ENCODE results near the gene EYA2. TPM values are rescaled to one million over a fixed set of nuclear protein-coding genes. Genes with fewer than 3 reads are reported as not detected.

The EYA2 gene
- total and polyA plus RNA-seq, 2 donors (not counting 3 experiments of a cell fraction or from before 2014, with no cell fraction given), result not detected

DNA sequence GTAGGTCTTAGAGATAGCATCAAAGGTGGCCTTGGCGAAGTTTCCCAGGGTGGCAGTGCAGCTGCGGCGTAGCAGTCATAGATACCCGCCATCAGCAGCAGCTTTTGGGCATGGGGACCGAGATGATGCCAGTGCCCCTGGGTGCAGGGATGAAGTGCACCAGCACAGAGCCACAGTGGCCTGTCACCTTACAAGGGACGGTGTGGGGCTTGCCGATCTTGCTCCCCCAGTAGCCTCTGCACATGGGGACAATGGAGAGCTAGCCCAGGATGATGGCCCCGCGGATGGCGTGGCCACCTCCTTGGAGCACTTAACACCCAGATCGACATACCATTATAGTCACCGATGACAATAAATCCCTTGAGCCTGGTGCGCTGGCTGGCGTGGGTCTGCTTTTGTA lies 266.3 kb downstream of the EYA2 start:
- no peaks in the 10 kb centered on the region for H3K36me3 ChIP-seq (ENCODE audit: control insufficient read depth in 2 of 2, extremely low read depth in 1 of 2, insufficient read depth in 2 of 2, low read length in 2 of 2)
- no peaks in the 10 kb centered on the region for H3K9me3 ChIP-seq (replicated peaks; ENCODE audit: control insufficient read depth, insufficient read depth, low read length)
- dilution Hi-C loops (cut with MboI; ENCODE audit: extremely low pct_ligation_motif_present, low sequenced_read_pairs) (no loop called here), intact Hi-C loops (cut with micrococcal nuclease) (no loop called here)
- H3K9ac ChIP-seq (replicated peaks; ENCODE audit: extremely low read depth, insufficient read depth, low read length), result no peak overlapping the region
- FAIRE-seq, result no peak
- TF ChIP-seq EZH2 (IDR thresholded peaks at IDR 0.05; ENCODE audit: borderline replicate concordance, low read depth, low read length, severe bottlenecking), result no peak
- no peak for TF ChIP-seq POLR2A (IDR thresholded peaks at IDR 0.05; ENCODE audit: low read depth, low read length)
- no peak for TF ChIP-seq JUN (IDR thresholded peaks at IDR 0.05; ENCODE audit: borderline replicate concordance, insufficient read depth, insufficient read length, low read depth)
- TF ChIP-seq, protein P1, sequence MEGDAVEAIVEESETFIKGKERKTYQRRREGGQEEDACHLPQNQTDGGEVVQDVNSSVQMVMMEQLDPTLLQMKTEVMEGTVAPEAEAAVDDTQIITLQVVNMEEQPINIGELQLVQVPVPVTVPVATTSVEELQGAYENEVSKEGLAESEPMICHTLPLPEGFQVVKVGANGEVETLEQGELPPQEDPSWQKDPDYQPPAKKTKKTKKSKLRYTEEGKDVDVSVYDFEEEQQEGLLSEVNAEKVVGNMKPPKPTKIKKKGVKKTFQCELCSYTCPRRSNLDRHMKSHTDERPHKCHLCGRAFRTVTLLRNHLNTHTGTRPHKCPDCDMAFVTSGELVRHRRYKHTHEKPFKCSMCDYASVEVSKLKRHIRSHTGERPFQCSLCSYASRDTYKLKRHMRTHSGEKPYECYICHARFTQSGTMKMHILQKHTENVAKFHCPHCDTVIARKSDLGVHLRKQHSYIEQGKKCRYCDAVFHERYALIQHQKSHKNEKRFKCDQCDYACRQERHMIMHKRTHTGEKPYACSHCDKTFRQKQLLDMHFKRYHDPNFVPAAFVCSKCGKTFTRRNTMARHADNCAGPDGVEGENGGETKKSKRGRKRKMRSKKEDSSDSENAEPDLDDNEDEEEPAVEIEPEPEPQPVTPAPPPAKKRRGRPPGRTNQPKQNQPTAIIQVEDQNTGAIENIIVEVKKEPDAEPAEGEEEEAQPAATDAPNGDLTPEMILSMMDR (IDR thresholded peaks at IDR 0.05; ENCODE audit: extremely low read depth in 1 of 2, insufficient read depth in 1 of 2, low read depth in 1 of 2, low read length in 2 of 2), result no peak
- no peak for TF ChIP-seq GATA2 (IDR thresholded peaks at IDR 0.05; ENCODE audit: insufficient read depth, insufficient read length, low read depth, low read length)
- no peak for TF ChIP-seq POLR2AphosphoS5 (IDR thresholded peaks at IDR 0.05; ENCODE audit: insufficient read depth, low read depth, low read length)
- no peak for TF ChIP-seq MAX (IDR thresholded peaks at IDR 0.05; ENCODE audit: insufficient read depth, insufficient read length)
- no peak for TF ChIP-seq MYC (IDR thresholded peaks at IDR 0.05; ENCODE audit: low read depth, low read length)
- TF ChIP-seq FOS (IDR thresholded peaks at IDR 0.05; ENCODE audit: borderline replicate concordance, insufficient read depth, low read length), result no peak
- POLR2A ChIA-PET, result no interaction called here
- no peaks in the 10 kb centered on the region for H4K20me1 ChIP-seq (replicated peaks; ENCODE audit: control insufficient read depth, extremely low read depth, insufficient read depth, low read length)
- no peaks in the 10 kb centered on the region for H3K79me2 ChIP-seq (ENCODE audit: control insufficient read depth, insufficient read depth, low read length)
- H3K27me3 ChIP-seq (ENCODE audit: control insufficient read depth in 2 of 2, insufficient read depth in 2 of 2, low read length in 2 of 2), result no peaks in the 10 kb centered on the region
- no peak overlapping the region for H3K27ac ChIP-seq (ENCODE audit: insufficient read depth, low read depth, low read length)
- DNase-seq (ENCODE audit: low read depth, low spot score), result no peak
- H3K4me2 ChIP-seq (ENCODE audit: insufficient read depth, low read length), result no peak overlapping the region
- H3K4me1 ChIP-seq (ENCODE audit: control insufficient read depth, extremely low read depth, insufficient read depth, low read length), result no peaks in the 10 kb centered on the region
- H3K4me3 ChIP-seq (replicated peaks in 1 of 3; ENCODE audit: insufficient read depth in 1 of 3, low read depth in 1 of 3, low read length in 3 of 3), result no peak overlapping the region
- BruUV-seq (replicated peaks), result no TSS peak
- H2AFZ ChIP-seq (ENCODE audit: low read depth, low read length), result no peak overlapping the region
- CTCF ChIA-PET, result no interaction called here
- no peaks in the 10 kb centered on the region for H3K9me1 ChIP-seq (replicated peaks; ENCODE audit: control insufficient read depth, extremely low read depth, insufficient read depth, low read length)

Measured in endothelial cell of umbilical vein (primary cell).